Fibroblast of lung (primary cell): Measurements from ENCODE around the gene ANKRD50.

Source experiments
- CTCF ChIP-seq, 2 donors: IDR thresholded peaks in 1 of 2; conservative IDR thresholded peaks in 1 of 2; 1 replicate in 1 of 2; 2 replicates in 1 of 2; pipeline ENCODE4 v1.5.1; 2011 to 2012; ENCODE audit warnings: low read length in 2 of 2, control low read depth in 1 of 2, inconsistent platforms in 1 of 2, low read depth in 1 of 2, mild to moderate bottlenecking in 1 of 2
- EZH2 ChIP-seq: IDR thresholded peaks from 2 replicates; pipeline ENCODE4 v1.5.1; 2012; ENCODE audit warnings: low read length, control low read depth, mild to moderate bottlenecking; ENCODE audit errors: missing control alignments

DNA sequence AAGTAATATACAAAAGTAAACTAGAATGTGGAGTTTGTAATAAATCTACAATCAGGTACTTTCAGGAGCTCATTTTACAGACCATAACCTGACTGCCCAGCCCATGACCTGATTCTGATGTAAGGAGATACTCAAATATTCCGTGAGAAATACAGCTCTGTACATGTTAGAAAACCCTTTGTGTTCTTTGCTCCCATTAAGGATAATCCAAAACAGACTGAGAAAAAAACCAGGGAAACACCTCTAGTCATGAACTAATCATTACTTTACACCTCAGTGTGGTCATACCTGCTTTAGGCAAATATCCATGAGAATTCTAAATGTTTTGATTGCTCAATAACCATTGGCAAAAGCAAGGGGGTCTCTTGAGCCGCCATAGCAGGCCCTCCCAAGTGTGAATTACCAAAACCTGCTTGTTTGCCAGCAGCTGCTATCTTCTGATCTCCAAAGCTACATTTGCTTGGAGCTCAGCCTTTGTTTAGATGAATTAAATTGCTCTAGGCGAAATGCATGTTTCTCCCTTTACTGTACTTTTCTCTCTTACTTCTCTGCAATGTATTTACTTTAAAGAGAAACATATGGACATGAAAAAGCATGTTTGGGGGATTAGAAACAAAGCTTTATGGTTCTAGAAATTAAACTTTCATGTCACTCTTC, 79.1 kb downstream of the ANKRD50 start:
- TF ChIP-seq CTCF (conservative IDR thresholded peaks at IDR 0.05 in 1 of 2, IDR thresholded peaks at IDR 0.05 in 1 of 2; ENCODE audit: low read depth in 1 of 2, low read length in 2 of 2) (no peak), EZH2 (no peak)
